Measurements from ENCODE around the gene PRDM16. TPM values are rescaled to one million over a fixed set of nuclear protein-coding genes. Genes with fewer than 3 reads are reported as not detected.

The PRDM16 gene
- total and polyA plus RNA-seq, 2 donors (not counting 1 experiment from before 2014, with no cell fraction given), result 0.03 to 0.12 TPM

DNA sequence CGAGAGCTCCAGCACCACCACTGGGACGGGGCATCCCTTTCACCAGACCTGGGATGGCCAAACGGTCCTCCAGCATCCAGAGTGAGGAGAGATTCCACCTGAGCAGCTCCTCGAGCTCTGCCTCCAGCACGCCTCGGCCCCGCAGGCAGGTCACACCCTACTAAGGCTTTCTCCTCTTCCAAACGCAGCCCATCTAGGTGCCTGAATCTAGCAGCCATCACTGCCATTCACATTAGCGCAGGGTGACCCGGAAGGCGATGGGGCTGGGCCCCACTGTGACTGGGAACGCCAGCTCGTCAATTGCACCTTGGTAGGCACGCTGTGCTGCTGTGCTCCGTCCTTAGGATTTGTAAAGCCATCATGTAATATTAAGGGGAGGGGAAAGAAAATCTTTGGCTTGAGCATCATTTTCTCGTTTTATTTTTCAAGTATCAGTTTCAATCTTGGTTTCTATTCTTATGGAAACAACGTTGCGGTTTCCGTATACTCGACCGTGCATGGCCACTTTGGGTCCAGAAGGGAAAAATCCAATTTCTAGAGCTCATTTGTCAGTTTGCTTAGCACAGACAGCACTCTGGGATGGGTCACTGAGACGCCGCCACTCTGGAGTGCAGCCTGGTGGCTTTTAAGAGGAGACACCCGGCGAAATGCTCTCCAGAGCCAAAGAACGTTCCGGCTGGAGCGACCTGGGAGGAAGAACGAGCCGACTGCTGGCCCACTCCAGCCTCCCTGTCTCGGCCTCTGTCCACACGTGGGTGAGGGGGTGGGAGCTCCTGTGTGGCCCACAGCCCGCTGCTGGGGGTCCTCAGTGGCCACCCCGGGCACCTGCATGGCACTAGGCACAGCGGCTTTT, 173.6 kb downstream of the PRDM16 start:
- TF ChIP-seq EZH2 (IDR thresholded peaks at IDR 0.05; ENCODE audit: borderline replicate concordance, insufficient read depth, low read depth, low read length, poor library complexity, severe bottlenecking), result no peak
- TF ChIP-seq, protein P1, sequence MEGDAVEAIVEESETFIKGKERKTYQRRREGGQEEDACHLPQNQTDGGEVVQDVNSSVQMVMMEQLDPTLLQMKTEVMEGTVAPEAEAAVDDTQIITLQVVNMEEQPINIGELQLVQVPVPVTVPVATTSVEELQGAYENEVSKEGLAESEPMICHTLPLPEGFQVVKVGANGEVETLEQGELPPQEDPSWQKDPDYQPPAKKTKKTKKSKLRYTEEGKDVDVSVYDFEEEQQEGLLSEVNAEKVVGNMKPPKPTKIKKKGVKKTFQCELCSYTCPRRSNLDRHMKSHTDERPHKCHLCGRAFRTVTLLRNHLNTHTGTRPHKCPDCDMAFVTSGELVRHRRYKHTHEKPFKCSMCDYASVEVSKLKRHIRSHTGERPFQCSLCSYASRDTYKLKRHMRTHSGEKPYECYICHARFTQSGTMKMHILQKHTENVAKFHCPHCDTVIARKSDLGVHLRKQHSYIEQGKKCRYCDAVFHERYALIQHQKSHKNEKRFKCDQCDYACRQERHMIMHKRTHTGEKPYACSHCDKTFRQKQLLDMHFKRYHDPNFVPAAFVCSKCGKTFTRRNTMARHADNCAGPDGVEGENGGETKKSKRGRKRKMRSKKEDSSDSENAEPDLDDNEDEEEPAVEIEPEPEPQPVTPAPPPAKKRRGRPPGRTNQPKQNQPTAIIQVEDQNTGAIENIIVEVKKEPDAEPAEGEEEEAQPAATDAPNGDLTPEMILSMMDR (IDR thresholded peaks at IDR 0.05), result no peak
- H3K36me3 ChIP-seq (replicated peaks in 1 of 2; ENCODE audit: control extremely low read depth in 1 of 2, control insufficient read depth in 1 of 2, extremely low read depth in 1 of 2, insufficient read depth in 2 of 2, low read length in 1 of 2), result no peaks in the 10 kb centered on the region
- 94% methylated on average over 27 of the region's 35 CpGs for WGBS (ENCODE audit: insufficient coverage)
- no peak overlapping the region for H2AFZ ChIP-seq (ENCODE audit: insufficient read depth, low read depth, low read length, poor library complexity, severe bottlenecking)
- POLR2A ChIA-PET, result no interaction called here
- H3K9ac ChIP-seq (ENCODE audit: low read length), result no peak overlapping the region
- Mint-ChIP-seq H3K9me3 (ENCODE audit: insufficient read depth) (no peaks in the 10 kb centered on the region), H3K4me3 (no peak overlapping the region), H3K4me1 (no peaks in the 10 kb centered on the region), H3K27ac (no peak overlapping the region), H3K27me3 (peaks cover 5% of the 10 kb centered on the region)
- H3K4me2 ChIP-seq (replicated peaks; ENCODE audit: low read depth, low read length, poor library complexity, severe bottlenecking), result no peak overlapping the region
- no peak for ATAC-seq (ENCODE audit: low read depth)
- H3K27me3 ChIP-seq (replicated peaks in 1 of 4; ENCODE audit: control extremely low read depth in 1 of 4, control insufficient read depth in 3 of 4, insufficient read depth in 4 of 4, low read length in 3 of 4), result no peaks in the 10 kb centered on the region
- no peaks in the 10 kb centered on the region for H3K79me2 ChIP-seq (ENCODE audit: control insufficient read depth, insufficient read depth, low read length)
- H4K20me1 ChIP-seq (ENCODE audit: control insufficient read depth, insufficient read depth, low read length, poor library complexity, severe bottlenecking), result no peaks in the 10 kb centered on the region
- H3K9me3 ChIP-seq (ENCODE audit: control extremely low read depth in 1 of 3, control insufficient read depth in 2 of 3, insufficient read depth in 1 of 3, low read length in 2 of 3), result peaks cover 0 to 6% (median 0%) of the 10 kb centered on the region in 3 donors
- no peaks in the 10 kb centered on the region for H3K4me1 ChIP-seq (ENCODE audit: control insufficient read depth in 2 of 2, insufficient read depth in 2 of 2, low read length in 2 of 2)
- no peak overlapping the region for H3K4me3 ChIP-seq (ENCODE audit: control extremely low read depth in 1 of 5, extremely low read depth in 1 of 5, insufficient read depth in 1 of 5, low read depth in 2 of 5, low read length in 4 of 5)
- H3K27ac ChIP-seq (ENCODE audit: low read length in 2 of 2), result no peak overlapping the region
- CTCF ChIA-PET, result no interaction called here
- no peak for DNase-seq
- intact Hi-C loops (cut with micrococcal nuclease), result no loop called here

DNA sequence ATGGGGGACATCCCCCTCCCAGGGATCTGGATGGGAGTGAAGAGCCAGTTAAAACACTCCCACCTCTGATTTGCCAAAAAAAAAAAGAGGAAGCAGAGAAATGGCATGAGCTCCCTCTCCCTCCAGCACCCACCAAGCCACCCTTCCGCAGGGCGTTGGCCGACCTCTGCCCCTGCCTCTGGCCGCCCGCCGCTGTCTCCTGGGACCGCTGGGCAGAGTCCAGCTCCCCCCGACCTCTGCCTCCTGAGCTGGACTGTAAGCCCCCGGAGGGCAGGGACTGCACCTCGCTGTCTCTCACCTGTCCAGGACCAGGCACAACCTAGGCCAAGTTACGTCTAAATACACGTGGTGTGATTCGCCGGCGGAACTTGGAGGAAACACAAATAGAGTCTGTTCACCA, 174.3 kb downstream of the PRDM16 start:
- Histone ChIP-seq H3K9ac (ENCODE audit: low read length) (no peak overlapping the region), H3K4me3 (ENCODE audit: control extremely low read depth in 1 of 5, extremely low read depth in 1 of 5, insufficient read depth in 1 of 5, low read depth in 2 of 5, low read length in 4 of 5) (no peak overlapping the region), H3K27ac (ENCODE audit: low read length in 2 of 2) (no peak overlapping the region), H2AFZ (ENCODE audit: insufficient read depth, low read depth, low read length, poor library complexity, severe bottlenecking) (no peak overlapping the region), H3K4me2 (replicated peaks; ENCODE audit: low read depth, low read length, poor library complexity, severe bottlenecking) (no peak overlapping the region), H3K27me3 (replicated peaks in 1 of 4; ENCODE audit: control extremely low read depth in 1 of 4, control insufficient read depth in 3 of 4, insufficient read depth in 4 of 4, low read length in 3 of 4) (no peaks in the 10 kb centered on the region), H3K4me1 (ENCODE audit: control insufficient read depth in 2 of 2, insufficient read depth in 2 of 2, low read length in 2 of 2) (no peaks in the 10 kb centered on the region), H3K79me2 (ENCODE audit: control insufficient read depth, insufficient read depth, low read length) (no peaks in the 10 kb centered on the region), H4K20me1 (ENCODE audit: control insufficient read depth, insufficient read depth, low read length, poor library complexity, severe bottlenecking) (no peaks in the 10 kb centered on the region), H3K9me3 (ENCODE audit: control extremely low read depth in 1 of 3, control insufficient read depth in 2 of 3, insufficient read depth in 1 of 3, low read length in 2 of 3) (peaks cover 0 to 6% (median 0%) of the 10 kb centered on the region in 3 donors), H3K36me3 (replicated peaks in 1 of 2; ENCODE audit: control extremely low read depth in 1 of 2, control insufficient read depth in 1 of 2, extremely low read depth in 1 of 2, insufficient read depth in 2 of 2, low read length in 1 of 2) (no peaks in the 10 kb centered on the region)
- Mint-ChIP-seq H3K4me3 (no peak overlapping the region), H3K27ac (no peak overlapping the region), H3K9me3 (ENCODE audit: insufficient read depth) (no peaks in the 10 kb centered on the region), H3K27me3 (peaks cover 9% of the 10 kb centered on the region), H3K4me1 (no peaks in the 10 kb centered on the region)
- ChIA-PET CTCF (no interaction called here), POLR2A (no interaction called here)
- intact Hi-C loops (cut with micrococcal nuclease), result no loop called here
- TF ChIP-seq, protein P1 (IDR thresholded peaks at IDR 0.05), result no peak
- TF ChIP-seq EZH2 (IDR thresholded peaks at IDR 0.05; ENCODE audit: borderline replicate concordance, insufficient read depth, low read depth, low read length, poor library complexity, severe bottlenecking), result no peak
- DNase-seq, result no peak
- 84% methylated on average over 12 of the region's 15 CpGs for WGBS (ENCODE audit: insufficient coverage)
- ATAC-seq (ENCODE audit: low read depth), result no peak
